ENCODE data around the gene HACL1. TPM values are rescaled to one million over a fixed set of nuclear protein-coding genes. Genes with fewer than 3 reads are reported as not detected.
"Not testable (repeated sequence)": the region's sequence is repeated elsewhere in the genome, so short reads cannot be mapped to it uniquely, and the experiment has no call there.

Gene HACL1
- total RNA-seq, 2 experiments from 2014 or later, result 25.3 to 26.5 TPM

GRCh38 chr3:15623535-15624440 is 22.4 kb upstream of the HACL1 start:
- peak overlapping the region; percentile 94 for H3K27ac Mint-ChIP-seq
- CTCF ChIA-PET, result interaction anchor here (0.6 to 1.0 kb wide), 2 partner anchors 90 to 189 kb away, joined by 3 to 4 read pairs; no protein-coding TSS in a partner anchor
- intact Hi-C loops (cut with micrococcal nuclease), result loop anchor here (1.0 kb wide), 1 partner anchor 22 kb away; the partner anchor contains the start of genes BTD and HACL1
- no peaks in the 10 kb centered on the region for H3K27me3 Mint-ChIP-seq (ENCODE audit: low read depth)
- H3K4me3 Mint-ChIP-seq, result peak overlapping the region; percentile 75
- peaks cover 35% of the 10 kb centered on the region for H3K4me1 Mint-ChIP-seq (ENCODE audit: low read depth)
- H3K36me3 Mint-ChIP-seq (ENCODE audit: low read depth), result peaks cover 24% of the 10 kb centered on the region
- peak; percentile 40 for DNase-seq
- peaks cover 29% of the 10 kb centered on the region for H3K9me3 Mint-ChIP-seq

- CTCF ChIA-PET; H3K27me3 Mint-ChIP-seq (ENCODE audit: low read depth); H3K27ac Mint-ChIP-seq; DNase-seq; H3K4me3 Mint-ChIP-seq; intact Hi-C loops (cut with micrococcal nuclease): not testable (repeated sequence)
- Mint-ChIP-seq H3K4me1 (ENCODE audit: low read depth) (peaks cover 24% of the 10 kb centered on the region), H3K9me3 (peaks cover 29% of the 10 kb centered on the region), H3K36me3 (ENCODE audit: low read depth) (peaks cover 24% of the 10 kb centered on the region)
These were observed 18.5 kb upstream of the HACL1 start for GRCh38 chr3:15619659-15620464.

- CTCF ChIA-PET, result no interaction called here
- Mint-ChIP-seq H3K4me3 (no peak overlapping the region), H3K27ac (no peak overlapping the region), H3K4me1 (ENCODE audit: low read depth) (peaks cover 2% of the 10 kb centered on the region), H3K36me3 (ENCODE audit: low read depth) (peaks cover 14% of the 10 kb centered on the region), H3K9me3 (peaks cover 20% of the 10 kb centered on the region), H3K27me3 (ENCODE audit: low read depth) (no peaks in the 10 kb centered on the region)
- DNase-seq, result no peak
- intact Hi-C loops (cut with micrococcal nuclease), result no loop called here
These were observed 14.7 kb upstream of the HACL1 start for GRCh38 chr3:15616053-15616452.

- intact Hi-C loops (cut with micrococcal nuclease), result no loop called here
These were observed 13.6 kb upstream of the HACL1 start for GRCh38 chr3:15614958-15615357.

GRCh38 chr3:15612001-15612400 is 10.6 kb upstream of the HACL1 start:
- Mint-ChIP-seq H3K4me1 (ENCODE audit: low read depth) (peaks cover 6% of the 10 kb centered on the region), H3K27ac (no peak overlapping the region), H3K36me3 (ENCODE audit: low read depth) (no peaks in the 10 kb centered on the region), H3K4me3 (no peak overlapping the region), H3K27me3 (ENCODE audit: low read depth) (no peaks in the 10 kb centered on the region), H3K9me3 (no peaks in the 10 kb centered on the region)
- CTCF ChIA-PET, result interaction anchor here (0.6 to 0.7 kb wide), 2 partner anchors 38 to 231 kb away, joined by 3 read pairs; no protein-coding TSS in a partner anchor
- DNase-seq, result no peak
- intact Hi-C loops (cut with micrococcal nuclease), result no loop called here

More at GRCh38 chr3:15614958-15615357, 13.6 kb upstream of the HACL1 start:
- CTCF ChIA-PET, result no interaction called here
- Mint-ChIP-seq H3K4me1 (ENCODE audit: low read depth) (peaks cover 2% of the 10 kb centered on the region), H3K27me3 (ENCODE audit: low read depth) (no peaks in the 10 kb centered on the region), H3K9me3 (peaks cover 10% of the 10 kb centered on the region), H3K27ac (no peak overlapping the region), H3K36me3 (ENCODE audit: low read depth) (peaks cover 10% of the 10 kb centered on the region), H3K4me3 (no peak overlapping the region)
- DNase-seq, result no peak

GRCh38 chr3:15611018-15611417 is 9.6 kb upstream of the HACL1 start:
- Mint-ChIP-seq H3K4me3 (no peak overlapping the region), H3K27me3 (ENCODE audit: low read depth) (no peaks in the 10 kb centered on the region), H3K4me1 (ENCODE audit: low read depth) (peaks cover 12% of the 10 kb centered on the region), H3K9me3 (no peaks in the 10 kb centered on the region), H3K36me3 (ENCODE audit: low read depth) (no peaks in the 10 kb centered on the region), H3K27ac (no peak overlapping the region)
- DNase-seq, result no peak
- intact Hi-C loops (cut with micrococcal nuclease), result no loop called here
- CTCF ChIA-PET, result no interaction called here

- Mint-ChIP-seq H3K27me3 (ENCODE audit: low read depth) (no peaks in the 10 kb centered on the region), H3K9me3 (no peaks in the 10 kb centered on the region), H3K4me3 (no peak overlapping the region), H3K27ac (no peak overlapping the region), H3K4me1 (ENCODE audit: low read depth) (peaks cover 13% of the 10 kb centered on the region), H3K36me3 (ENCODE audit: low read depth) (no peaks in the 10 kb centered on the region)
- intact Hi-C loops (cut with micrococcal nuclease), result no loop called here
- no peak for DNase-seq
- CTCF ChIA-PET, result no interaction called here
These were observed 8.9 kb upstream of the HACL1 start for GRCh38 chr3:15610082-15610759.

- CTCF ChIA-PET, result interaction anchor here (0.6 kb wide), 1 partner anchor 210 kb away, joined by 4 read pairs; no protein-coding TSS in a partner anchor
- Mint-ChIP-seq H3K27me3 (ENCODE audit: low read depth) (no peaks in the 10 kb centered on the region), H3K4me3 (no peak overlapping the region), H3K27ac (no peak overlapping the region), H3K4me1 (ENCODE audit: low read depth) (peaks cover 29% of the 10 kb centered on the region), H3K9me3 (peaks cover 1% of the 10 kb centered on the region), H3K36me3 (ENCODE audit: low read depth) (peaks cover 5% of the 10 kb centered on the region)
- intact Hi-C loops (cut with micrococcal nuclease), result no loop called here
- no peak for DNase-seq
These were observed 5.1 kb upstream of the HACL1 start for GRCh38 chr3:15606434-15606891.

GRCh38 chr3:15604584-15604983 is 3.2 kb upstream of the HACL1 start:
- H3K27ac Mint-ChIP-seq; DNase-seq; H3K4me3 Mint-ChIP-seq; H3K36me3 Mint-ChIP-seq (ENCODE audit: low read depth); CTCF ChIA-PET; H3K9me3 Mint-ChIP-seq; H3K27me3 Mint-ChIP-seq (ENCODE audit: low read depth): not testable (repeated sequence)
- intact Hi-C loops (cut with micrococcal nuclease), result loop anchor here (5.0 kb wide), 1 partner anchor 292 kb away; no protein-coding TSS in a partner anchor
- peaks cover 40% of the 10 kb centered on the region for H3K4me1 Mint-ChIP-seq (ENCODE audit: low read depth)

- DNase-seq; CTCF ChIA-PET; H3K9me3 Mint-ChIP-seq; H3K27me3 Mint-ChIP-seq (ENCODE audit: low read depth); H3K36me3 Mint-ChIP-seq (ENCODE audit: low read depth): not testable (repeated sequence)
- intact Hi-C loops (cut with micrococcal nuclease), result loop anchor here (5.0 kb wide), 1 partner anchor 291 kb away; no protein-coding TSS in a partner anchor
- peak overlapping the region; percentile 99 for H3K4me3 Mint-ChIP-seq
- peaks cover 47% of the 10 kb centered on the region for H3K4me1 Mint-ChIP-seq (ENCODE audit: low read depth)
- H3K27ac Mint-ChIP-seq, result peak overlapping the region; percentile 96
These were observed 1.4 kb upstream of the HACL1 start for GRCh38 chr3:15602816-15603215.

- Mint-ChIP-seq H3K4me3 (peak overlapping the region; percentile 99), H3K4me1 (ENCODE audit: low read depth) (peaks cover 50% of the 10 kb centered on the region), H3K27ac (peak overlapping the region; percentile 96), H3K36me3 (ENCODE audit: low read depth) (peaks cover 11% of the 10 kb centered on the region), H3K27me3 (ENCODE audit: low read depth) (no peaks in the 10 kb centered on the region), H3K9me3 (peaks cover 1% of the 10 kb centered on the region)
- intact Hi-C loops (cut with micrococcal nuclease), result loop anchor here (5.0 kb wide), 1 partner anchor 290 kb away; no protein-coding TSS in a partner anchor
- CTCF ChIA-PET, result no interaction called here
- DNase-seq, result no peak
These were observed 772 bp upstream of the HACL1 start for GRCh38 chr3:15602146-15602536.

GRCh38 chr3:15601046-15601398 is 347 bp downstream of the HACL1 start:
- intact Hi-C loops (cut with micrococcal nuclease), result loop anchor here (1.0 to 5.0 kb wide), 12 partner anchors 22 to 911 kb away; partner anchors contain the start of genes CAPN7, DPH3, EAF1 and METTL6
- peak overlapping the region; percentile 99 for H3K4me3 Mint-ChIP-seq
- H3K27me3 Mint-ChIP-seq (ENCODE audit: low read depth), result no peaks in the 10 kb centered on the region
- peak overlapping the region; percentile 96 for H3K27ac Mint-ChIP-seq
- H3K36me3 Mint-ChIP-seq (ENCODE audit: low read depth), result peaks cover 11% of the 10 kb centered on the region
- CTCF ChIA-PET, result no interaction called here
- peaks cover 44% of the 10 kb centered on the region for H3K4me1 Mint-ChIP-seq (ENCODE audit: low read depth)
- DNase-seq, result no peak
- H3K9me3 Mint-ChIP-seq, result peaks cover 1% of the 10 kb centered on the region

Data from activated naive CD4-positive, alpha-beta T cell treated with anti-CD3 and anti-CD28 coated beads for 36 hours (primary cell).